GM12872 (cell line): Measurements from ENCODE around the gene PPWD1.

Experiments
- TF ChIP-seq, protein P1 (sequence below): IDR thresholded peaks from 3 replicates; pipeline ENCODE4 v1.5.1; 2011; ENCODE audit warnings: low read depth, mild to moderate bottlenecking, low read length, moderate library complexity; ENCODE audit not compliant: insufficient read depth

Gene PPWD1

DNA sequence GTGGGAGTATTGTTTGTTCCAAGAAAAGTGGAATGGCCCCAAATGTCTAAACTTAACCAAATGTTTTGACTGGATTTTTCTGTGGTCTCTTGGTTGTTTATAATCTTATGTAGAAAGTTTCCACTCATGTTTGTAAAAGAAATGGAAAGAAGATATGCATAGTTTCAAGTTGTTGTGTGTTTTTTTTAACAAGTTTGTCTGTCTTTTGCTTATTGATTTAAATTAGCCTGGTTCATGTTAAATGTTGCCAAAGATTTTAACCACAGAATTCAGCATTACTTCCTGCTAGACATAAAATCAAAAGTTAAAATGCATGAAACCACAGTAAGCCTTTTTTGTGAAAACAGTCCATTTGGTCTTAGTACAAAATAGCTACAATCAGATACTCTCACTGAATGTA is 14.0 kb downstream of the PPWD1 start:
- TF ChIP-seq, protein P1, sequence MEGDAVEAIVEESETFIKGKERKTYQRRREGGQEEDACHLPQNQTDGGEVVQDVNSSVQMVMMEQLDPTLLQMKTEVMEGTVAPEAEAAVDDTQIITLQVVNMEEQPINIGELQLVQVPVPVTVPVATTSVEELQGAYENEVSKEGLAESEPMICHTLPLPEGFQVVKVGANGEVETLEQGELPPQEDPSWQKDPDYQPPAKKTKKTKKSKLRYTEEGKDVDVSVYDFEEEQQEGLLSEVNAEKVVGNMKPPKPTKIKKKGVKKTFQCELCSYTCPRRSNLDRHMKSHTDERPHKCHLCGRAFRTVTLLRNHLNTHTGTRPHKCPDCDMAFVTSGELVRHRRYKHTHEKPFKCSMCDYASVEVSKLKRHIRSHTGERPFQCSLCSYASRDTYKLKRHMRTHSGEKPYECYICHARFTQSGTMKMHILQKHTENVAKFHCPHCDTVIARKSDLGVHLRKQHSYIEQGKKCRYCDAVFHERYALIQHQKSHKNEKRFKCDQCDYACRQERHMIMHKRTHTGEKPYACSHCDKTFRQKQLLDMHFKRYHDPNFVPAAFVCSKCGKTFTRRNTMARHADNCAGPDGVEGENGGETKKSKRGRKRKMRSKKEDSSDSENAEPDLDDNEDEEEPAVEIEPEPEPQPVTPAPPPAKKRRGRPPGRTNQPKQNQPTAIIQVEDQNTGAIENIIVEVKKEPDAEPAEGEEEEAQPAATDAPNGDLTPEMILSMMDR = no peak

DNA sequence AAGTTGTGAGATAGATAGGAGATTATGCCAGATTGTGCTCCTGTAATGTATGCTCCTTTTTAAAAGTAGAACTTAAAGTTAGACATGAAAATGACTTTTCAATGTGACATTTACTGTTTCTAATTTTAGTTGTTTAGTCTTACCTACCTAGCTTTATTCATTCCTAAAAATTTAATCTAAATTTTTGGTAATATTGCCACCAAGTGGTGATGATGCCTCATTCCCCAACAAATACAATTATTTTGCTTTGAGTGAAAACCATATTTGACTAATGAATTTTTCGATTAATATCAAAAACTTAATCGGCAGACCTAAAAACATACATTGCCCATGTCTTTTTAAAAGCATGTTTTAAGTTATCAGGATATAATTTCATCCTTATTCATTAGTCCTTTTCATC is 25.6 kb downstream of the PPWD1 start:
- TF ChIP-seq, protein P1 = no peak

DNA sequence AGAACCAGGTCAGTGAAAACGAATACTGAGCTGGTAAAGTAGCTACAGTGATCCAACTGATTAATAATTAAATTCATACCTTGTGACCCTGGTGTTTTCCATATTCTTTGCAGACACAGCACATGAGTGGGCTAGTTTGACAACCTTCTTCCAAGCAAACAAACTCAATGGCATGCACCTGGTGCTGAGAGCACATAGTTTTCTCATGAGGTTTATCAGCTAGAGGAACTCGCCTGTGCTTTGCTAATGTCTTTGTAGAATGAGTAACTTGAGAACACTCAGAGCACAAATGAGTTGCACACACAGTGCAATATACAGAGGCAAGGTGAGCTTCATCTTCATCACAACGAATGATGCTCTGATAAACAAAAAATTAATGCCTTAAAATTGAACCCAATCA is 48.4 kb downstream of the PPWD1 start:
- TF ChIP-seq, protein P1 = no peak

DNA sequence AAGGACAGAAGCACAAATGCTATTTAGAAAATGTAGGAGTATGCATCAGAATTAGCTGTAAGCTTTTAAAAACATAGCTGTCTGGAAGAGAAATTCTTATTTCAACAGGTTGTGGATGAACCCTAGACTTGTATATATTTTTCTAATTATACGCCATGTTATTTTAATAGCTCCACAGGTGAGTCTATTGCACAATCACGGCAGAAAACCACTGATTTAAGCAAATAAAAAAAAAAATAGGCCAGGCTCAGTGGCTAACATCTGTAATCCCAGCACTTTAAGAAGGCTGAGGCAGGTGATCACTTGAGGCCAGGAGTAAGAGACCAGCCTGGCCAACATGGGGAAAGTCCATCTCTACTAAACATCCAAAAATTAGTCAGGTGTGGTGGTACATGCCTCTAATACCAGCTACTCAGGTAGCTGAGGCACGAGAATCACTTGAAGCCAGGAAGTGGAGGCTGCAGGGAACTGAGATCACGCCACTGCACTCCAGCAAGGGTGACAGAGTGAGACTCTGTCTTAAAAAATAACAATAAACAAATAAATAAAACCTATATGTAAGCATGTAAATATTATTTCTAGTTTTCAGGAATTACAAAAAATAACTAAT is 49.3 kb downstream of the PPWD1 start:
- TF ChIP-seq, protein P1 = no peak

DNA sequence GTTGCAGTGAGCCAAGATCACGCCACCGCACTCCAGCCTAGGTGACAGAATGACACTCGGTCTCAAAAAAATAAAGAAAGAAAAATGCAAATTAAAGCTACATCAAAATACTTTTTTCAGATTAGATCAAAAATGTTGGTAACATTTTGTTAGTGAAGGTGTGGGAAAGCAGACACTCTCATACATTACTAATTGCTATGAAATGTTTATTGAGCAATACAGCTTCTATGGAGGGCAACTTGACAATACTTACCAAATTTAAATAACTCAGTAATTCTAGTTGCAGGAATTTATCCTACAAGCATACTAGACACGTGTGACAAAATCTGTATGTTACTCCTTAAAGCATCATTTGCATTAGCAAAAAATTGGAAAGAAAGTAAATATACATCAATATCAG is 56.9 kb downstream of the PPWD1 start:
- TF ChIP-seq, protein P1 = no peak

DNA sequence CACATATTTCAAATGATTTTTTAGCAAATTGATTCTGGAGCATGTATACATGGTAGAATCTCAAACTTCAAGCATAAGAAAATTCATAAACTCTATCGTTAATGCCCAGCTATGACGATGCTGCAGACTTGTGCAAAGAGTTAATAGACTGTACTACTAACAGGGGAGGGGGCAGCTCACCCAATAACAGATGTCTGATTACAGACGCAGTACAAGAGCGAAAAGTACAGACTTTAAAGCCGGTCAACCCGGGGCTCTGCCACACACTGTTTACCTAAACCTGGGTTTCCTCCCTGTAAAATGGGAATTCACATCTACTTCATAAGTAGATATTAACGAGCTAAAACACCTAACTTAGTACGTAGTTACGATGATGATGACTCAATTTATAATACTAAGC is 60.4 kb downstream of the PPWD1 start:
- TF ChIP-seq, protein P1 = no peak

DNA sequence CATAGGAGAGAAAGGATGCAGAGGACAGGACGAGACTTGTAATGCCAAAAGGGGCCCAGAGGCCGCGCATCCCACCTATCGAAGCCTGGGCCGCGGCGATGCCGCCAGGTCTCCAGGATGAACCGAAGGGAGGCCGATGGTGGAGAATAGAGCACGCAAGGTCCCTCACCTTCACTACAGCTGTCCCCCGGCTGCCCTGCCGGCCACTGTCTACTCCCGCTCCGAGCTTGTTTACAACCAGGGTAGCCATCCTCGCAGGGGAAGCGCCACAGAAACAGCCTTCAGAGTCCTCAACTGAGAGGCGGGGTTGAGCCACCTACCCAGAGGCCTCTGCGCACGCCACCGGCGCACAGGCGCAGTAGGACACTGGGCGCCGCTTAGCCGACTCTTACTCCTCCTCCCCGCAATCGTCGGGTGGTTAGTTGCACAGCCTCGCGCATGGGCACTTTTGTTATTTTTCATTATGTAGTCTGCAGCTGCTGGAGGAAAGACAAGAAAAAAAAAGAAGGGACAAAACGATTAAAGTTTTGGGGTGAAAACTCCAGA is 61.0 kb downstream of the PPWD1 start, which contains the start of gene TRIM23:
Gene TRIM23, minus strand, starts transcription at position 309 of the 546 bp plus-strand sequence. Its CDS starts 59 bp downstream, at position 250.
- TF ChIP-seq, protein P1 = 0 out of 3 replicates have a peak, but pooled peaks have one; percentile 18
